Astrocyte (in vitro differentiated cells and primary cell): ENCODE measurements around the gene TBX5. TPM values are rescaled to one million over a fixed set of nuclear protein-coding genes. Genes with fewer than 3 reads are reported as not detected.

Experiments used
- DNase-seq: peaks from one replicate; pipeline ENCODE4 v3.0.0-alpha.2; 2010; ENCODE audit warnings: low read depth
- FAIRE-seq: peaks from 2 replicates; lab custom pipeline; 2011; peaks lifted over from hg19 to GRCh38; lab: Jason Lieb, UNC
- H2AFZ ChIP-seq: 2 replicates; pipeline ENCODE4 v1.6.0; 2012; ENCODE audit warnings: low read depth, low read length, inconsistent platforms
- H3K27ac ChIP-seq: 2 replicates; pipeline ENCODE4 v1.5.1; 2011; ENCODE audit warnings: low read depth, low read length, inconsistent platforms
- H3K27me3 ChIP-seq: 2 replicates; pipeline ENCODE4 v1.6.0; 2011; ENCODE audit warnings: low read length, inconsistent platforms; ENCODE audit not compliant: insufficient read depth
- H3K36me3 ChIP-seq: 2 replicates; pipeline ENCODE4 v1.5.1; 2011; ENCODE audit warnings: low read length, inconsistent platforms; ENCODE audit not compliant: insufficient read depth
- H3K4me1 ChIP-seq: 2 replicates; pipeline ENCODE4 v1.5.1; 2011; ENCODE audit warnings: low read length, inconsistent platforms; ENCODE audit not compliant: insufficient read depth
- H3K4me2 ChIP-seq: 2 replicates; pipeline ENCODE4 v1.6.0; 2012; ENCODE audit warnings: low read length, inconsistent platforms
- H3K4me3 ChIP-seq: 2 replicates; pipeline ENCODE4 v1.5.1; 2011; ENCODE audit warnings: low read depth, mild to moderate bottlenecking, low read length, inconsistent platforms; ENCODE audit not compliant: insufficient read depth
- H3K79me2 ChIP-seq: 2 replicates; pipeline ENCODE4 v1.6.0; 2012; ENCODE audit warnings: mild to moderate bottlenecking, low read length, inconsistent platforms; ENCODE audit not compliant: insufficient read depth
- H3K9ac ChIP-seq: 2 replicates; pipeline ENCODE4 v1.6.0; 2012; ENCODE audit warnings: mild to moderate bottlenecking, low read length, inconsistent platforms
- H3K9me3 ChIP-seq: 2 replicates; pipeline ENCODE4 v1.5.1; 2012; ENCODE audit warnings: low read depth, mild to moderate bottlenecking, low read length, inconsistent platforms; ENCODE audit not compliant: insufficient read depth
- H4K20me1 ChIP-seq: 2 replicates; pipeline ENCODE4 v1.6.0; 2012; ENCODE audit warnings: low read length, inconsistent platforms; ENCODE audit not compliant: insufficient read depth
- H3K27ac Mint-ChIP-seq: one replicate; pipeline ENCODE4 v1.8.0; 2021; ENCODE audit warnings: mild to moderate bottlenecking, mixed read lengths; ENCODE audit not compliant: unreplicated experiment
- H3K27me3 Mint-ChIP-seq: one replicate; pipeline ENCODE4 v1.8.0; 2021; ENCODE audit warnings: low read depth, mixed read lengths; ENCODE audit not compliant: unreplicated experiment
- H3K36me3 Mint-ChIP-seq: one replicate; pipeline ENCODE4 v1.8.0; 2021; ENCODE audit warnings: low read depth, mixed read lengths; ENCODE audit not compliant: unreplicated experiment
- H3K4me1 Mint-ChIP-seq: one replicate; pipeline ENCODE4 v1.8.0; 2021; ENCODE audit warnings: low read depth, mixed read lengths; ENCODE audit not compliant: unreplicated experiment
- H3K4me3 Mint-ChIP-seq: one replicate; pipeline ENCODE4 v1.8.0; 2021; ENCODE audit warnings: mild to moderate bottlenecking, moderate library complexity, mixed read lengths; ENCODE audit not compliant: unreplicated experiment
- H3K9me3 Mint-ChIP-seq: one replicate; pipeline ENCODE4 v1.8.0; 2021; ENCODE audit warnings: mild to moderate bottlenecking, mixed read lengths; ENCODE audit not compliant: unreplicated experiment
- EZH2 ChIP-seq: IDR thresholded peaks from 2 replicates; pipeline ENCODE4 v1.6.1; 2012; ENCODE audit warnings: mild to moderate bottlenecking, low read length, inconsistent platforms; ENCODE audit not compliant: insufficient read depth
- total RNA-seq: library from RNA; stranded (reverse); gene quantifications from 2 replicates; pipeline ENCODE4 v1.2.1, GENCODE V29; 2021
- TF ChIP-seq, protein P1 (sequence below): IDR thresholded peaks from 2 replicates; pipeline ENCODE4 v1.5.1; 2011; ENCODE audit warnings: low read depth, mild to moderate bottlenecking, inconsistent platforms, low read length, moderate library complexity; ENCODE audit not compliant: insufficient read depth

The TBX5 gene
- total RNA-seq, 1 donor from 2014 or later, result not detected

GRCh38 chr12:114395233-114395632 is 10.7 kb downstream of the TBX5 start:
- Histone ChIP-seq H3K27ac (no peak overlapping the region), H3K36me3 (no peaks in the 10 kb centered on the region), H2AFZ (no peak overlapping the region), H3K79me2 (no peaks in the 10 kb centered on the region), H3K9me3 (peaks cover 3% of the 10 kb centered on the region), H4K20me1 (no peaks in the 10 kb centered on the region), H3K4me3 (no peak overlapping the region), H3K4me1 (no peaks in the 10 kb centered on the region), H3K9ac (no peak overlapping the region), H3K4me2 (no peak overlapping the region), H3K27me3 (peaks cover 68% of the 10 kb centered on the region)
- Mint-ChIP-seq H3K36me3 (no peaks in the 10 kb centered on the region), H3K4me3 (no peak overlapping the region), H3K27ac (peak overlapping the region; percentile 53), H3K9me3 (peaks cover 10% of the 10 kb centered on the region), H3K4me1 (no peaks in the 10 kb centered on the region), H3K27me3 (peaks cover 95% of the 10 kb centered on the region)
- DNase-seq (no peak), FAIRE-seq (no peak)
- TF ChIP-seq, protein P1, sequence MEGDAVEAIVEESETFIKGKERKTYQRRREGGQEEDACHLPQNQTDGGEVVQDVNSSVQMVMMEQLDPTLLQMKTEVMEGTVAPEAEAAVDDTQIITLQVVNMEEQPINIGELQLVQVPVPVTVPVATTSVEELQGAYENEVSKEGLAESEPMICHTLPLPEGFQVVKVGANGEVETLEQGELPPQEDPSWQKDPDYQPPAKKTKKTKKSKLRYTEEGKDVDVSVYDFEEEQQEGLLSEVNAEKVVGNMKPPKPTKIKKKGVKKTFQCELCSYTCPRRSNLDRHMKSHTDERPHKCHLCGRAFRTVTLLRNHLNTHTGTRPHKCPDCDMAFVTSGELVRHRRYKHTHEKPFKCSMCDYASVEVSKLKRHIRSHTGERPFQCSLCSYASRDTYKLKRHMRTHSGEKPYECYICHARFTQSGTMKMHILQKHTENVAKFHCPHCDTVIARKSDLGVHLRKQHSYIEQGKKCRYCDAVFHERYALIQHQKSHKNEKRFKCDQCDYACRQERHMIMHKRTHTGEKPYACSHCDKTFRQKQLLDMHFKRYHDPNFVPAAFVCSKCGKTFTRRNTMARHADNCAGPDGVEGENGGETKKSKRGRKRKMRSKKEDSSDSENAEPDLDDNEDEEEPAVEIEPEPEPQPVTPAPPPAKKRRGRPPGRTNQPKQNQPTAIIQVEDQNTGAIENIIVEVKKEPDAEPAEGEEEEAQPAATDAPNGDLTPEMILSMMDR, result no peak
- no peak for TF ChIP-seq EZH2

DNA sequence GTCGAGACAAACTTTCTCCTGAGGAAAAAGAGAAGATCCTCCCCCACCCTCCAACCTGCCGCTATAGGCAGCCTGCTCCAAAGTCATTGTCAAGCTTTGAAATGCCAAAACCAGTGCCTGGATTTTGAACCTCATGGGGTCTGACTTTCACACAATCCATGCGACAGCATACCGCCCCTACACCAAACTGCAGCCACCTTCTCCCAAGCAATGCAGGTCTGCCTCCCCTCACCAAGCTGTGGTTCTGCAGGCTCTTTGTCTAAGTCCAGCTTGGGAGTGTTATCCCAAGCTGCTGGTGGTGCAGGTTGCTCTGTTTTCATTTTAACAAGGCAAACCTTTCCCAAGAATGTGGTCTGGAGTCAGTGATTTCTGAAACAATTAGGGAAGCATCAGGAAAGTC is 12.4 kb downstream of the TBX5 start:
- Histone ChIP-seq H3K79me2 (no peaks in the 10 kb centered on the region), H3K27ac (no peak overlapping the region), H3K27me3 (peaks cover 52% of the 10 kb centered on the region), H3K4me1 (no peaks in the 10 kb centered on the region), H2AFZ (no peak overlapping the region), H3K4me2 (no peak overlapping the region), H3K9me3 (peaks cover 3% of the 10 kb centered on the region), H4K20me1 (no peaks in the 10 kb centered on the region), H3K9ac (no peak overlapping the region), H3K4me3 (no peak overlapping the region), H3K36me3 (no peaks in the 10 kb centered on the region)
- peaks cover 84% of the 10 kb centered on the region for H3K27me3 Mint-ChIP-seq
- DNase-seq (no peak), FAIRE-seq (no peak)
- H3K4me3 Mint-ChIP-seq, result no peak overlapping the region
- H3K36me3 Mint-ChIP-seq, result no peaks in the 10 kb centered on the region
- no peak overlapping the region for H3K27ac Mint-ChIP-seq
- TF ChIP-seq, protein P1, result no peak
- TF ChIP-seq EZH2, result no peak
- H3K4me1 Mint-ChIP-seq, result no peaks in the 10 kb centered on the region
- peaks cover 10% of the 10 kb centered on the region for H3K9me3 Mint-ChIP-seq

DNA sequence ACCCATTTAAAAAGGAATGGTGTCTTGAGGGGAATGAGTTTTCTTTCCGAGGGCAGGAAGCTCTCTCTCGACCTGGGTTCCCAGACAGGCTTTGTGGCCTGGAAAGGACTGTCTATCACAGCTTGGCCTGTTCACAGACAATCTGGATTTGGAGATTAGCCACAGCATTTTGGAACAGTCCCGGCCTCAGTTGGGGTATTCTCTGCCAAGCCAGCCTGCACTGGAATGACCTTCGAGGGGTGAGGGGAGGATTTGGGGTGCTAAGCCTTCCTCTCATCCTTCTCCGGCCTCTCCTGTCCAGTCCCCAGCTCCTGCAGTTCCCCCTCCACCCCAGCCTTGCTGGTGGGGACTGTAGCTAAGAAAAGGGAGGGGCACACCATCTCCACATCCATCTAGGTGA is 13.0 kb downstream of the TBX5 start:
- no peaks in the 10 kb centered on the region for H4K20me1 ChIP-seq
- no peaks in the 10 kb centered on the region for H3K79me2 ChIP-seq
- Mint-ChIP-seq H3K4me1 (no peaks in the 10 kb centered on the region), H3K9me3 (peaks cover 5% of the 10 kb centered on the region), H3K4me3 (no peak overlapping the region), H3K27me3 (peaks cover 78% of the 10 kb centered on the region), H3K36me3 (no peaks in the 10 kb centered on the region), H3K27ac (no peak overlapping the region)
- no peak for FAIRE-seq
- peaks cover 3% of the 10 kb centered on the region for H3K9me3 ChIP-seq
- no peaks in the 10 kb centered on the region for H3K4me1 ChIP-seq
- peaks cover 46% of the 10 kb centered on the region for H3K27me3 ChIP-seq
- H3K9ac ChIP-seq, result no peak overlapping the region
- TF ChIP-seq, protein P1, result no peak
- no peak for TF ChIP-seq EZH2
- DNase-seq, result no peak
- H2AFZ ChIP-seq, result no peak overlapping the region
- no peaks in the 10 kb centered on the region for H3K36me3 ChIP-seq
- no peak overlapping the region for H3K4me2 ChIP-seq
- H3K4me3 ChIP-seq, result no peak overlapping the region
- H3K27ac ChIP-seq, result no peak overlapping the region
